GM12801 (cell line): ENCODE measurements around the gene RNF20.

Experiments
- TF ChIP-seq, protein P1 (sequence below): IDR thresholded peaks from one replicate; pipeline ENCODE4 v1.5.1; 2011; ENCODE audit warnings: control low read depth; ENCODE audit not compliant: insufficient read length; ENCODE audit errors: extremely low read depth

Gene RNF20

GRCh38 chr9:101498323-101498722 is 35.3 kb upstream of the RNF20 start:
- TF ChIP-seq, protein P1, sequence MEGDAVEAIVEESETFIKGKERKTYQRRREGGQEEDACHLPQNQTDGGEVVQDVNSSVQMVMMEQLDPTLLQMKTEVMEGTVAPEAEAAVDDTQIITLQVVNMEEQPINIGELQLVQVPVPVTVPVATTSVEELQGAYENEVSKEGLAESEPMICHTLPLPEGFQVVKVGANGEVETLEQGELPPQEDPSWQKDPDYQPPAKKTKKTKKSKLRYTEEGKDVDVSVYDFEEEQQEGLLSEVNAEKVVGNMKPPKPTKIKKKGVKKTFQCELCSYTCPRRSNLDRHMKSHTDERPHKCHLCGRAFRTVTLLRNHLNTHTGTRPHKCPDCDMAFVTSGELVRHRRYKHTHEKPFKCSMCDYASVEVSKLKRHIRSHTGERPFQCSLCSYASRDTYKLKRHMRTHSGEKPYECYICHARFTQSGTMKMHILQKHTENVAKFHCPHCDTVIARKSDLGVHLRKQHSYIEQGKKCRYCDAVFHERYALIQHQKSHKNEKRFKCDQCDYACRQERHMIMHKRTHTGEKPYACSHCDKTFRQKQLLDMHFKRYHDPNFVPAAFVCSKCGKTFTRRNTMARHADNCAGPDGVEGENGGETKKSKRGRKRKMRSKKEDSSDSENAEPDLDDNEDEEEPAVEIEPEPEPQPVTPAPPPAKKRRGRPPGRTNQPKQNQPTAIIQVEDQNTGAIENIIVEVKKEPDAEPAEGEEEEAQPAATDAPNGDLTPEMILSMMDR, result no peak

- TF ChIP-seq, protein P1, result no peak
Observed at GRCh38 chr9:101504188-101504587, 29.5 kb upstream of the RNF20 start.

GRCh38 chr9:101508211-101508610 is 25.4 kb upstream of the RNF20 start:
- TF ChIP-seq, protein P1, result no peak

DNA sequence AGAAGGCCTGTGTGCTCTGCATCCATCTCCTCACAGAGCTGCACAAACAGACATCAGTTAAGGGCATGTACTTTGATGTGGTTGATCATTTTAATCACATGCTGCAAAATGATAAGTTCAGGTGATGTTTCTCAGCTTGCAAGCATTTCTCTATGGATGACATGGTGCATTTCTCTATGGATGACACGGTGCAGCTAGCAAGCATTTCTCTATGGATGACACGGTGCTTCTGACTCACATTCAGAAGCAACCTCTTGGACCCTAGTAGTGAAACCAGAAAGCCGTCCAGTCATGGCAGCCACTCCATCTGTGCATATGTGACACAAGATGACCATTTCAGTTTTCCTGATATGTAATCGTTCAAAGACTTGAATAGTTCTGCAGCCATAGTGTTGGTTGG is 24.1 kb upstream of the RNF20 start:
- TF ChIP-seq, protein P1, result no peak

DNA sequence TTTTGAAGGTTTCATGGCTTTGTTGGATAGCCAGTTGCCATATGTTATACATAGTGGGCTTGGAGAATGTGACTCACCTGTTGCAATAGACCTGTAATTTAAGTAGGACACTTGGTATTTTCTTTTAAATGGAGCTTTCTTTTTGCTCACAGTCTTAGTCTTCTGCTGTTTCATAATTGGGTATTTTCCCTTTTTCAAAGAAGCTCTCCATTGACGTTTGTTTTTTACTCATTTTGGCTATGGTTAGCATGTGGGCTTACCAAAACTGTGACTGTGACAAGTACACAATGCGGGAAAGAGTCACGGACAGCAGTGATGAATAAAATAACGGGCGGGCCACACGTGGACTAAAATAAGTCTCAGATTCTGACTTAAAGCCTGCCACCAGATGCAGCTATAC is 23.2 kb upstream of the RNF20 start:
- TF ChIP-seq, protein P1, result no peak

DNA sequence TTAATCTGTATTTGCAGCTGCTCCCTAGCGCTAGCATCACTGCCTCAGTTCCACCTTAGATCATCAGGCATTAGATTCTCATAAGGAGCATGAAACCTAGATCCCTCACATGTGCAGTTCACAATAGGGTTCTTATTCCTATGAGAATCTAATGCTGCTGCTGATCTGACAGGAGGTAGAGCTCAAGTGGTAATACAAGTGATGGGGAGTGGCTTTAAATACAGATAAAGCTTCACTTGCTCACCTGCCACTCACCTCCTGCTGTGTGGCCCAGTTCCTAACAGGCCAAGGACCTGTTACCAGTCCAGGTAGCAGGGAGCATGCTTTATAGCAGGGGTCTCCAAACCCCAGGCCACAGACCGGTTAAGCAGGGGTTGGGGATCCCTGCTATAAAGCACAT is 22.6 kb upstream of the RNF20 start:
- TF ChIP-seq, protein P1, result no peak

DNA sequence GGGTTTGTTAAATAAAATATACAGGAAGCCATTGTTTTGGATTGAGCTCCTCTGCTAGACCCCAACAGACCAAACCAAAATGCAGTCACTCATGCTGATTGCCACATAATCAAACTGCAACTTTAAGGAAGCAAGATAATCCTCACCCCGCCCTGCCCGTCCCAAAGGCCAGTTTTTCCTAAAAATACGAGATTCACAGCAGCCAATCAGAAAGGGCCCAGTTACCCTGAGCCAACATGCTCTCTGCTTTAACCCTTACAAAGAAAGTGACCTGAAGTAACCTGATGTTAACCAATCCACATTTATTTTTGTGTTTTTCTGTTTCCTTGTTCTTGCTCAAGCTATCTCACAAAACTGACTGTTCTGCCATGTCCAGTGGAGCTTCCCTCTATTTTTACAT is 21.5 kb upstream of the RNF20 start:
- TF ChIP-seq, protein P1, result no peak

DNA sequence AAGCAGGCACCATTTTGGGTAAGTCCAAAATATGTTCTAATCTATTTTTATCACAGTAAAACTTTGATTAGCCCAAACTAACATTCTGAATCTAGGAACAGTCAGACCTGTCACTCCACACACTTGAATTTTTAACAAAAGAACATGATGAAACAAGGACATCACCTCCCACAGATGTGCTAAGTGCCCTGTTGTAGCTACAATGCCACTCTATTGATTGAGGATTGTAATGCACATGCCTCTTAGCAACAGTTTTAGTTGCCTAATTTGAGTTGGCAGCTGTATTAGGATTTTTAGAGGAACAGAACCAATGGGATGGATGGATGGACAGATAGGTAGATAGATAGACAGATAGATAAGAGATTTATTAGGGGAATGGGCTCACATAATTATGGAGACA is 20.3 kb upstream of the RNF20 start:
- TF ChIP-seq, protein P1, result no peak
